GM21717 (cell line): ENCODE data around the gene CD55.
A peak's percentile ranks its signal among the peaks of the same experiment; 100 is the strongest.

Source experiments
- ATAC-seq: cut with Tn5 transposase; IDR thresholded peaks from one replicate; pipeline ENCODE4 v1.9.1; 2021; ENCODE audit warnings: mild to moderate bottlenecking, moderate library complexity; ENCODE audit not compliant: unreplicated experiment

CD55 gene

GRCh38 chr1:207329469-207329868 lies 8.0 kb downstream of the CD55 start:
- ATAC-seq = no peak

GRCh38 chr1:207330011-207330710 lies 8.7 kb downstream of the CD55 start:
- no peak for ATAC-seq

- ATAC-seq = no peak
Measured at GRCh38 chr1:207331354-207332313, 10.2 kb downstream of the CD55 start.

GRCh38 chr1:207333009-207333600 lies 11.6 kb downstream of the CD55 start:
- no peak for ATAC-seq

- no peak for ATAC-seq
Measured at GRCh38 chr1:207333620-207334019, 12.1 kb downstream of the CD55 start.

GRCh38 chr1:207334337-207334736 lies 12.9 kb downstream of the CD55 start:
- no peak for ATAC-seq

- no peak for ATAC-seq
Measured at GRCh38 chr1:207335138-207335537, 13.7 kb downstream of the CD55 start.

- ATAC-seq = peak; percentile 45
Measured at GRCh38 chr1:207335695-207336363, 14.4 kb downstream of the CD55 start.

GRCh38 chr1:207336559-207337467 lies 15.3 kb downstream of the CD55 start:
- peak; percentile 73 for ATAC-seq

- ATAC-seq = no peak
Measured at GRCh38 chr1:207342332-207342731, 20.9 kb downstream of the CD55 start.

- ATAC-seq = no peak
Measured at GRCh38 chr1:207343675-207344074, 22.2 kb downstream of the CD55 start.

GRCh38 chr1:207344221-207344620 lies 22.7 kb downstream of the CD55 start:
- ATAC-seq = no peak

- ATAC-seq = no peak
Measured at GRCh38 chr1:207345644-207346477, 24.4 kb downstream of the CD55 start.

GRCh38 chr1:207346513-207346912 lies 25.0 kb downstream of the CD55 start:
- ATAC-seq = no peak

GRCh38 chr1:207349979-207350378 lies 28.5 kb downstream of the CD55 start:
- no peak for ATAC-seq

GRCh38 chr1:207352554-207352953 lies 31.1 kb downstream of the CD55 start:
- no peak for ATAC-seq

GRCh38 chr1:207355060-207355459 lies 33.6 kb downstream of the CD55 start:
- ATAC-seq = no peak

GRCh38 chr1:207355513-207356295 lies 34.2 kb downstream of the CD55 start:
- ATAC-seq = no peak
